WERI-Rb-1 (cell line): ENCODE data around the gene TENT4B.

ENCODE experiments used
- DNase-seq: peaks from one replicate; pipeline ENCODE4 v3.0.0-alpha.2; 2020
- H3K27ac ChIP-seq: fragments of 250-450 bp; sonication (Bioruptor Pico); 2 replicates; pipeline ENCODE4 v1.5.1; 2020; ENCODE audit warnings: mild to moderate bottlenecking, moderate library complexity
- H3K27me3 ChIP-seq: fragments of 250-450 bp; sonication (Bioruptor Pico); 2 replicates; pipeline ENCODE4 v1.5.1; 2021; ENCODE audit warnings: mild to moderate bottlenecking, low read depth, moderate library complexity; ENCODE audit not compliant: insufficient read depth, severe bottlenecking
- H3K36me3 ChIP-seq: fragments of 250-450 bp; sonication (Bioruptor Pico); 2 replicates; pipeline ENCODE4 v1.5.1; 2020; ENCODE audit warnings: mild to moderate bottlenecking, moderate library complexity
- H3K4me3 ChIP-seq: 2 replicates; pipeline ENCODE4 v1.5.1; 2011; ENCODE audit warnings: low read depth, mild to moderate bottlenecking, control low read depth, low read length
- H3K9me3 ChIP-seq: fragments of 250-450 bp; sonication (Bioruptor Pico); 2 replicates; pipeline ENCODE4 v1.5.1; 2021; ENCODE audit warnings: mild to moderate bottlenecking, moderate library complexity; ENCODE audit not compliant: severe bottlenecking
- TF ChIP-seq, protein P1 (sequence below): IDR thresholded peaks from 2 replicates; pipeline ENCODE4 v1.5.1; 2011; ENCODE audit warnings: low read depth, mild to moderate bottlenecking, control low read depth, inconsistent platforms, low read length

The TENT4B gene

DNA sequence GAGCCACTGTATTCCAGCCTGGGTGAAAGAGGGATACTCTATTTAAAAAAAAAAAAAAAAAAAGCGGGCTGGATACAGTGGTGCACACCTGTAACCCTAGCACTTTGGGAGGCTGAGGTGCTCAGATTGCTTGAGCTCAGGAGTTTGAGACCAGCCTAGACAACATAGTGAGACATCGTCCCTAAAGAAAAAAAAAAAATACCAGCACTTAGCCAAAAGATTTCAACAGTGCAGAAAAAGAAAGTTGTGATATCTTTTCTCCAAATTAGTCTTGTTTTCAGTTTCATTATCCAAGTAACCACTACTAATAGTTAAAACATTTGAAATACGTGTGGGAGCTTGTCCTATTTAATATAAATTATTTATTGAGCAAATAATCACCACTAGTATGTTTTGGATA lies 48.7 kb downstream of the TENT4B start:
- no peaks in the 10 kb centered on the region for H3K27me3 ChIP-seq
- H3K36me3 ChIP-seq = no peaks in the 10 kb centered on the region
- no peak overlapping the region for H3K27ac ChIP-seq
- H3K4me3 ChIP-seq = no peak overlapping the region
- H3K9me3 ChIP-seq = peaks cover 2% of the 10 kb centered on the region
- TF ChIP-seq, protein P1, sequence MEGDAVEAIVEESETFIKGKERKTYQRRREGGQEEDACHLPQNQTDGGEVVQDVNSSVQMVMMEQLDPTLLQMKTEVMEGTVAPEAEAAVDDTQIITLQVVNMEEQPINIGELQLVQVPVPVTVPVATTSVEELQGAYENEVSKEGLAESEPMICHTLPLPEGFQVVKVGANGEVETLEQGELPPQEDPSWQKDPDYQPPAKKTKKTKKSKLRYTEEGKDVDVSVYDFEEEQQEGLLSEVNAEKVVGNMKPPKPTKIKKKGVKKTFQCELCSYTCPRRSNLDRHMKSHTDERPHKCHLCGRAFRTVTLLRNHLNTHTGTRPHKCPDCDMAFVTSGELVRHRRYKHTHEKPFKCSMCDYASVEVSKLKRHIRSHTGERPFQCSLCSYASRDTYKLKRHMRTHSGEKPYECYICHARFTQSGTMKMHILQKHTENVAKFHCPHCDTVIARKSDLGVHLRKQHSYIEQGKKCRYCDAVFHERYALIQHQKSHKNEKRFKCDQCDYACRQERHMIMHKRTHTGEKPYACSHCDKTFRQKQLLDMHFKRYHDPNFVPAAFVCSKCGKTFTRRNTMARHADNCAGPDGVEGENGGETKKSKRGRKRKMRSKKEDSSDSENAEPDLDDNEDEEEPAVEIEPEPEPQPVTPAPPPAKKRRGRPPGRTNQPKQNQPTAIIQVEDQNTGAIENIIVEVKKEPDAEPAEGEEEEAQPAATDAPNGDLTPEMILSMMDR = no peak
- no peak for DNase-seq

DNA sequence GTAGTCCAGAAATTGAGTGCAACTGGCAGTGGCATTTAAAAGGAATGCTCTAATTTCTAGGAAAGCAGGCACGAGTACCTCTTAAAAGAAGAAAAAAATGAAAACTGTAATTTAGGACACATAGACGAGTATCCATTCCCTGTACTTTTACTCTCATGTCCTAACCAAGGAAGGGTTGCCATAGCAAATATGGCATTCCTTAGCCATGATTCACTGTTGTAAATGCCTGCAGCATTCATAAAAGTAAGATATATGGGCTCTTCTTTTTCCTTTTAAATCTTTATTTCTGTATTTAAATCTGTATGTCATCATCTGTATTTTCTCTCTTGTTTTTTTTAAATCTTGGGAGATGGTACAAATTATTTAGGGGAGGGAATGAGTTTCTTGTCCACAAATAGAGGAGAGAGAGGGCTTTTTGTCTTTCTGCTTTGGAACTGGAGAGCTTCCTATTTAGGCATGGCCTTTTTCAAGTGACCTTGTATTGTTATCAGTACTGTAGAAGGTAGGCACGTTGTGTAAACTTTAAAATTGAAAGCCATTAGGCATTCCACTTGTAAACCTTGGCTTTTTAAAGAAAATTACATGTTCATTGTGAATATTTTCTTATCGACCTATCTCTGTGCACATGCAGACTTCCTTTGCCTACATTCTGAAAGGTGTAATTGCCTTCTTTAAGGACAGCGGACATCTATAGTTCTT lies 50.0 kb downstream of the TENT4B start:
- Histone ChIP-seq H3K27me3 (no peaks in the 10 kb centered on the region), H3K27ac (no peak overlapping the region), H3K9me3 (no peaks in the 10 kb centered on the region), H3K4me3 (no peak overlapping the region), H3K36me3 (no peaks in the 10 kb centered on the region)
- DNase-seq = no peak
- TF ChIP-seq, protein P1 = no peak

DNA sequence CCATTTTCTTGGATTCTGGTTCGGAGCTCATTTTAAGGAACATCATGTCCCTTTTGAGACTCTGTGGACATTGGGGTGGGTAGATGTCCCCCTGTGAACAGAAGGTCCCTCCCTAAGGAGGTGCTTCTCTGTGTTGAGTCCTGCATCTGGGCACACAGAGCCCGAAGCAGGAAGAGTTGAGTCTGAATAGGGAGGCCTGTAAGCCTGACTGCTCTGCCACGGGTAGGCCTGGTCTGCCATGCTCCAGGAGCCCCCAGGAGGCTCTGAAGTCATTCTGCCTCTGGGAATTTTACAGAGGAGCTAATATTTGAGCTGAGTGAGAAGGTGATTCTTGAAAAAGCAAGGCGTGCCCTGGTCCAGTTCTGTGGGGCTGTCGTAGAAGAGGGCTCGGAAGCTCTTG lies 50.6 kb downstream of the TENT4B start:
- H3K27me3 ChIP-seq = no peaks in the 10 kb centered on the region
- TF ChIP-seq, protein P1 = no peak
- H3K27ac ChIP-seq = no peak overlapping the region
- no peak overlapping the region for H3K4me3 ChIP-seq
- H3K9me3 ChIP-seq = no peaks in the 10 kb centered on the region
- DNase-seq = no peak
- no peaks in the 10 kb centered on the region for H3K36me3 ChIP-seq

DNA sequence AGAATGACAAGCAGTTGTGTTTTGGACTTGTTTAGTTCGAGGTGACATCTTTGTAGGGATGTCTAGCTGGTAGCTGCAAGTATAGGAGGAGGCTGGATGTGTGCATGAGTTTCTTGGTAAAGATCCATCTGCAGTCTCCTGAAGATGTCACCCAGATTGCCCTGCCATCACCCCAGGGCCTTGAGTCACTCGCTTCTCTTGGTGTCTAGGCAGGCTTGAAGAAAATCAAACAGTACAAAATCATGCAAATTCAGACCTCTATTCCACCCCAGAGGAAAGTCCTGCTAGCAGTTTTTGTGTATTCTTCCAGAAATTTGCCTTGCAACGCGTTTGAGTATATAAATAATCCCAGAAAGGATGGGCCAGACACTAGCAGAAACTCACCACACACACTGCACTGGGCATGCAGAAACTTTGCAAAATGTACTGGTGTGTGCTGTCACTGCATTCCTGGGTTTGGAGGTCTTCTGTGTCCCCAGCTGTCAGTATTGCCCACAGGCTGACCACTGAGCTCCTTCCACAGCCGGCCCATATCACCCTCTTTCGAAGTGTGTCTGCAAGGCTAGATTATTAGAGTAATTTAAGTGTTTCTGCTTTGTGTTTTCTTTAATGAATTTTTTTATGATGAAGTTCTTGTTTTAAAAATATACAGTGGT lies 51.5 kb downstream of the TENT4B start:
- no peaks in the 10 kb centered on the region for H3K9me3 ChIP-seq
- H3K36me3 ChIP-seq = no peaks in the 10 kb centered on the region
- DNase-seq = no peak
- TF ChIP-seq, protein P1 = no peak
- H3K4me3 ChIP-seq = no peak overlapping the region
- H3K27ac ChIP-seq = no peak overlapping the region
- no peaks in the 10 kb centered on the region for H3K27me3 ChIP-seq

DNA sequence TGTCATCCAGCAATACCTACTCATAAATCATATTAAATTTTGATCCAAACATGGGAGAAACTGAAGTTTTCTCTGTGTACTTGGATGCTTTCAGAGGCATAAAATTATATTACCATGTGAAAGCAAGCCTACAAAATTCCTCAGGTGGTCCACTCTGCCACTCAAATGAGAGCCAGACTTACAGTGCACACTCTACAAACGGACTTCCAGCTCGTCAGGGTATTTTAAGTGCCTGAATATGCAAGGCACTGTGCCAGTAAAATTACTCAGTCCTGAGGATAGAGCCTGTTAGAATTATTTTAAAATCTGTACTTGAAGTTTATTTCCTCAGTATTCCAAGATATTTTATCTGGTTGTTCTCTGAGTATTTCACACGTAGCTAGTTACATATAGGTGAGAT lies 54.5 kb downstream of the TENT4B start:
- no peaks in the 10 kb centered on the region for H3K9me3 ChIP-seq
- H3K27ac ChIP-seq = no peak overlapping the region
- H3K27me3 ChIP-seq = no peaks in the 10 kb centered on the region
- DNase-seq = no peak
- peaks cover 12% of the 10 kb centered on the region for H3K36me3 ChIP-seq
- no peak overlapping the region for H3K4me3 ChIP-seq
- TF ChIP-seq, protein P1 = no peak

DNA sequence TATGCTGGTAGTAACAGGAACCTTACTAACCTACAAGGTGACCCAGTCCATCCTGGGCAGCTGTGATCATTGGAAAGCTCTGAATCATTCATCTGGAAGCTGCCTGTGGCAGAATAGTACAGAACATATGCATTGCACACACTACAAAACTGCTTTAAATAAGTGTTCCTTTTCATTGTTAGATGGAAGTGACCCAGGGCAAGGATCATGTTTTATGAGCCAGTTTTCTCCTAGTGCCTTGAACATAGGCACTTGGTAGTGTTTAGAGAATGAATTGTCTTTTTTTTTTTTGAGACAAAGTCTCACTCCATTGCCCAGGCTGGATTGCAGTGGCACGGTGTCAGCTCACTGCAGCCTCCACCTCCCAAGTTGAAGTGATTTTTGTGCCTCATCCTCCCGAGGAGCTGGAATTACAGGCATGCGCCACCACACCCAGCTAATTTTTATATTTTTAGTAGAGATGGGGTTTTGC lies 55.4 kb downstream of the TENT4B start:
- Histone ChIP-seq H3K4me3 (no peak overlapping the region), H3K9me3 (no peaks in the 10 kb centered on the region), H3K27me3 (no peaks in the 10 kb centered on the region), H3K27ac (no peak overlapping the region), H3K36me3 (peaks cover 21% of the 10 kb centered on the region)
- no peak for DNase-seq
- TF ChIP-seq, protein P1 = no peak
